Effector CD8-positive, alpha-beta T cell (primary cell): ENCODE results near the gene LIN54.

ENCODE experiments used
- DNase-seq: peaks from one replicate; lab custom pipeline; 2025; lab: John Stamatoyannopoulos, UW

The LIN54 gene

GRCh38 chr4:82891707-82892466 lies 118.7 kb downstream of the LIN54 start:
- DNase-seq = no peak

DNA sequence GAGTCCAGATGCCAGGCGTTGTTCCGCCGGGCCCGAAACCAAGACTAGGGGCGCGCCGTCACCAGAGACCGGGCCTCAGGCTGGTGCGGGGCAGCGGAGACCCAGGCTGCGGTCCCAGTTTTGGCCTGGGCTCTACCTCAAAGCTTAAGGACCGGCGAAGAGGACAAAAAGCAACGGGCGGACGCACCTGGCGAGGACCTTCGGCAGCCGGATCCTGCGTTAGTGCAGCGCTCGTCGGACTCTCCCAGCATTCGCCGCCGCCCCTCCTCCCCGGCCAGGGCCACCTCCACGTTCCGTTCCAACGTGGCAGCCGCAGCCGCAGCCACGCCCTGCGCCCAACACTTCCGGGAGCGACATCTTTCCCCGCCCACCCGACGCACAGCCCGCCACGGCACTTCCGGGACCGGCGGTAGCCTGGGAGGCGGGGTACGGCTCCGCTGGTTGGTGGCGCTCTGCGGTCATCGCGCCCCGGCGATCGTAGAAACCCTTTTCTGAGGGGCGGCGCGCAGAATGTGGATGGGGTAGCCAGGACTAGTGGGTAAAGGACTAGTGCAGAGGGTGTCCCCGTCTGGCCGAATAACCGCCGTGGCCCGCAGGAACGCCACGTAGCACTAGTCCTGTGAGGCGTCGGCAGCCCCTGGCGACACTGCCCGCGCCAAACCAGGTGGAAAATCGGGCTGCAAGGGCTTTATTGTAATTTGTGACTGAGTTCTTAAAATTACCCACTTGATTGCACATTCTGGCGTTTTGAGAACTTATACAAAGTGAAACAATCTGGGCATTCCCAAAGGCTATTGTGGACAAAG lies 119.5 kb downstream of the LIN54 start, which contains the start of gene SEC31A:
SEC31A (minus strand) TSS at position 253 of the 806 bp plus-strand sequence. CDS start 9,217 bp downstream, outside the sequence.
- peak; percentile 91 for DNase-seq

GRCh38 chr4:82890528-82890900 lies 120.1 kb downstream of the LIN54 start:
- no peak for DNase-seq

DNA sequence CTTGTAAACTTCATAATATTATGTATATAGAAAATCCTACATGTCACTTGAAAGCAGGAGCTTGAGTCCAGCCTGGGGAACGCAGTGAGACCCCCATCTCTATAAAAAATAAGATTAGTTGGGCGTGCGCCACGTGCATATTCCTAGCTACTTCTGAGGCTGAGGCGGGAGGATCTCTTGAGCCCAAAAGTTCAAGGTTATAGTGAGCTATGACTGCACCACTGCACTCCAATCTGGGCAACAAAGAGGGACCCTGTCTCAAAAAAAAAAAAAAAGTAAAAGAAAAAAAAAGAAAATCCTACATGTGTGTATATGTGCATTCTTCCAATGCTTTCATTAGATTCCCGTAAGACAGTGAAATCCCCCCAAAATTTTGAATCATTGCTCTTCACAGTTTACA lies 121.3 kb downstream of the LIN54 start:
- no peak for DNase-seq

DNA sequence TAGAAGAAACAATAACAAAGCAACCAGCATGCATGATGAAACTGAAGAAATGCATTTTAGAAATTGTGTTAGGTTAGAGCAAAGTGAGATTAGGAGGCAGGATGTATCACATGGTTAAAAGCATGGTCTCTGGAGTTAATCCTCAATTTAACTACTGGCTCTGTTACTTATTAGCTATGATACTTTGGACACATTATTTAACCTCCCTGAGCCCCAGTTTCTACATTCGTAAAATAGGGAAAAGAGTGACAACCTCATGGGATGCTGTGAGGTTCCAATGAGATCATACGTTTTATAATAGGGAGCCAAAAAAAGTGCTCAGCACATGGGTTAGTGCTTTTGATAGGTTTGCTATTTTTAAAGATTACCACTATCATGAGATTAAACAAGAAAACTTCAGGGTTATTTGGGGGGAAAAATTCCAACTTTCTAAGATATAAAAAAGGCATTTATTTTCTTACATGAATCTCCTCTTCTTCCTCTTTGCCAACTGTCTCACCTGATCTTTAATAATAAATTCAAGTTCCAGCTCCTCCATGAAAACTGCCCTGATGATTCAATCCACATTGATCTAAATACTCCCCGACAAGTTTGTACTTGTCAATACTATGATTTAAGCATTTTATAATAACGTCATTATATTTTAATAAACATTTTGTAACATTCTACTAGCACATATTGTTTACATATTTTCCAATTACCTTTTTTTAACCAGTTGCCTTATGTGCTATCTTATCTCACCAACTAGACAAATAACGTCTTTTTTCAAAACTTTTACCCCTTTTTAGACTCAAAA lies 124.3 kb downstream of the LIN54 start:
- DNase-seq = no peak

DNA sequence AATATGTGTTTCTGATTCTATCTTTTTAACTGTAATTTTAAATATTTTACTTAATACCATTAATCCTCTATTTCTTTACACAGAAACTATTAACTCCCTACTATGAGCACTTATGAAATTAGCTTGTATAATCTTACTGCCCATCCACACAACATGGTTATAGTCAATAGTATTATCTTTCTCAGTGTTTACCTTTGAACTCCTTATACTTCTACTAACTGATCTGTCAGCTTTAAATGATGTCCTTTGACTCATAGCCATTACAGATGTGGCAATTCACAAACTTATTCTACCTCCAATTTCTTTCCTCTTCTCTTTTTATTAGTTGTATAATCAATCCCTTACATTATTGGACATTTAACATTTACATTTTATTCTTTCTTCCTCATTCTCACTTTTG lies 125.2 kb downstream of the LIN54 start:
- DNase-seq = no peak
